Adrenal gland (tissue), 12 donors: ENCODE data around the gene KRTAP9-4. TPM values are rescaled to one million over a fixed set of nuclear protein-coding genes. Genes with fewer than 3 reads are reported as not detected.
"Not testable (repeated sequence)": the region's sequence is repeated elsewhere in the genome, so short reads cannot be mapped to it uniquely, and the experiment has no call there.

ENCODE experiments used
- DNase-seq, 7 donors: peaks; one replicate each; pipeline ENCODE4 v3.0.0-alpha.2; 2019 to 2020
- H3K27ac ChIP-seq, 5 donors: fragments of 200-600 bp; sonication (generic) in 4 of 5; 1 replicate in 3 of 5; 2 replicates in 2 of 5; pipeline versions ENCODE4 v1.5.1 to v1.8.0; 2016 to 2020; ENCODE audit warnings: mild to moderate bottlenecking in 1 of 5
- H3K27me3 ChIP-seq: fragments of 200-600 bp; 2 replicates; pipeline ENCODE4 v1.8.0; 2021
- H3K36me3 ChIP-seq, 2 donors: fragments of 200-600 bp; replicated peaks in 1 of 2; 1 replicate in 1 of 2; 2 replicates in 1 of 2; pipeline versions ENCODE4 v1.5.1 to v1.8.0; 2018 to 2022
- H3K4me1 ChIP-seq, 2 donors: fragments of 200-600 bp; replicated peaks in 1 of 2; 1 replicate in 1 of 2; 2 replicates in 1 of 2; pipeline versions ENCODE4 v1.5.1 to v1.8.0; 2018 to 2021
- H3K4me3 ChIP-seq, 4 donors: fragments of 200-600 bp; sonication (generic) in 3 of 4; one replicate each; pipeline ENCODE4 v1.5.1; 2016 to 2018
- H3K9me3 ChIP-seq, 3 donors: fragments of 200-600 bp; sonication (generic) in 1 of 3; replicated peaks in 1 of 3; 1 replicate in 2 of 3; 2 replicates in 1 of 3; pipeline versions ENCODE4 v1.5.1 to v1.8.0; 2016 to 2021
- CTCF ChIP-seq, 6 experiments: fragments of 450-650 bp in 4 of 6; fragments of 200-600 bp in 2 of 6; sonication (generic) in 1 of 6; IDR thresholded peaks; 1 replicate in 5 of 6; 2 replicates in 1 of 6; pipeline versions ENCODE4 v1.5.1 to v1.8.0; 2016 to 2021; ENCODE audit warnings: antibody characterized with exemption in 6 of 6, mild to moderate bottlenecking in 2 of 6, moderate library complexity in 1 of 6
- POLR2A ChIP-seq, 2 donors: fragments of 450-650 bp; IDR thresholded peaks; one replicate each; pipeline ENCODE4 v1.6.1; 2017; ENCODE audit warnings: antibody characterized with exemption in 2 of 2, mild to moderate bottlenecking in 2 of 2, moderate library complexity in 1 of 2
- WGBS, 4 donors: extraction: QIAGEN DNeasy Blood & Tissue Kit in 2 of 4; methylation state at CpG; one replicate each; pipeline versions ENCODE4 v1.1.5 to v1.1.7; 2013 to 2017; 5-methylcytosine and 5-hydroxymethylcytosine counted together
- intact Hi-C, 2 donors: fragments of 100-400 bp; cut with DNase I; formaldehyde crosslinking; loops; one replicate each; pipeline versions ENCODE4 v1.14.1 to v1.15.0; 2022 to 2023
- polyA plus RNA-seq, 3 donors: library from polyadenylated mRNA; stranded (reverse); fragments of 200-250 nt in 2 of 3; fragments of 350-450 nt in 1 of 3; fragmentation: Illumina TruSeq in 1 of 3; extraction: RNeasy Lipid Tissue Mini Kit (QIAGEN cat#74804) in 1 of 3; gene quantifications; one replicate each; pipeline ENCODE4 v1.2.3, GENCODE V29; 2013 to 2014
- total RNA-seq, 9 donors: library from RNA; depleted of rRNA in 4 of 9; stranded (reverse); fragments of >200 nt in 4 of 9; fragments of 120-200 nt in 1 of 9; fragmentation: NEBNext Ultra II Directional in 1 of 9; extraction: Animal tissue kit (Norgen Biotek cat#: 25700) in 1 of 9; gene quantifications; one replicate each; pipeline versions ENCODE4 v1.1.0 to v1.2.4, GENCODE V29; 2013 to 2023
- donor health status: healthy with polysubstance abuse.
- donor health status: Bipolar disorder and iron deficiency.
- donor health status: DM: yes; HTN: yes; CAD: no.
- donor health status: DM: no; HTN: no; CAD: no.
- donor health status: DM: no; HTN: no; CAD: no.
- donor health status: DM: yes; HTN: yes; CAD: no.

Gene KRTAP9-4
- total and polyA plus RNA-seq, 12 donors: not detected

GRCh38 chr17:41223821-41224220 lies 25.7 kb upstream of the KRTAP9-4 start:
- 59 to 63% (median 60%) methylated on average over 2 of the region's 2 CpGs for whole genome bisulfite sequencing, 4 donors
- Histone ChIP-seq H3K4me3 (no peak overlapping the region), H3K27ac (no peak overlapping the region), H3K27me3 (no peaks in the 10 kb centered on the region), H3K9me3 (no peaks in the 10 kb centered on the region), H3K36me3 (no peaks in the 10 kb centered on the region), H3K4me1 (no peaks in the 10 kb centered on the region)
- no peak for TF ChIP-seq CTCF (IDR thresholded peaks at IDR 0.05)
- no peak for TF ChIP-seq POLR2A (IDR thresholded peaks at IDR 0.05)
- DNase-seq: no peak
- intact Hi-C loops: no loop called here

- no peak for TF ChIP-seq CTCF (IDR thresholded peaks at IDR 0.05)
- DNase-seq: no peak
- H3K9me3 ChIP-seq: no peaks in the 10 kb centered on the region
- intact Hi-C loops: no loop called here
- no peaks in the 10 kb centered on the region for H3K36me3 ChIP-seq
- H3K27me3 ChIP-seq: no peaks in the 10 kb centered on the region
- WGBS, 4 donors: 80 to 92% (median 87%) methylated on average over 6 of the region's 6 CpGs
- H3K27ac ChIP-seq: no peak overlapping the region
- H3K4me1 ChIP-seq: no peaks in the 10 kb centered on the region
- H3K4me3 ChIP-seq: no peak overlapping the region
These were observed 23.4 kb upstream of the KRTAP9-4 start for GRCh38 chr17:41226051-41226450.

GRCh38 chr17:41226598-41227095 lies 22.8 kb upstream of the KRTAP9-4 start, which contains the start of gene KRTAP9-2:
Gene KRTAP9-2, plus strand, starts transcription at chr17:41226648. Its CDS starts 7 bp downstream, at chr17:41226655.
- H3K4me3 ChIP-seq, H3K36me3 ChIP-seq, H3K4me1 ChIP-seq, DNase-seq, H3K27ac ChIP-seq, H3K9me3 ChIP-seq, intact Hi-C loops, H3K27me3 ChIP-seq: not testable (repeated sequence)
- 40 to 47% (median 44%) methylated on average over 1 to 3 of the region's 4 CpGs; no CpG with 5 or more reads in 1 of the 4 donors for WGBS, 4 donors

- no peak for DNase-seq
- TF ChIP-seq POLR2A (IDR thresholded peaks at IDR 0.05) (no peak), CTCF (IDR thresholded peaks at IDR 0.05) (no peak)
- H3K27ac ChIP-seq: no peak overlapping the region
- no peaks in the 10 kb centered on the region for H3K9me3 ChIP-seq
- no peaks in the 10 kb centered on the region for H3K36me3 ChIP-seq
- H3K27me3 ChIP-seq: no peaks in the 10 kb centered on the region
- no peak overlapping the region for H3K4me3 ChIP-seq
- intact Hi-C loops: no loop called here
- H3K4me1 ChIP-seq: no peaks in the 10 kb centered on the region
These were observed 19.4 kb upstream of the KRTAP9-4 start for GRCh38 chr17:41230094-41230493.

- H3K9me3 ChIP-seq: no peaks in the 10 kb centered on the region
- DNase-seq: no peak
- no peak overlapping the region for H3K4me3 ChIP-seq
- H3K27ac ChIP-seq: no peak overlapping the region
- no peaks in the 10 kb centered on the region for H3K27me3 ChIP-seq
- TF ChIP-seq POLR2A (IDR thresholded peaks at IDR 0.05) (no peak), CTCF (IDR thresholded peaks at IDR 0.05) (no peak)
- H3K4me1 ChIP-seq: no peaks in the 10 kb centered on the region
- no peaks in the 10 kb centered on the region for H3K36me3 ChIP-seq
- 65 to 83% (median 78%) methylated on average over 6 of the region's 6 CpGs for WGBS, 4 donors
- intact Hi-C loops: no loop called here
These were observed 17.8 kb upstream of the KRTAP9-4 start for GRCh38 chr17:41231731-41232130.

- intact Hi-C loops, H3K27ac ChIP-seq, DNase-seq, H3K27me3 ChIP-seq, H3K4me1 ChIP-seq, H3K9me3 ChIP-seq, H3K36me3 ChIP-seq, H3K4me3 ChIP-seq: not testable (repeated sequence)
- 79 to 81% methylated on average over 1 of the region's 1 CpG; no CpG with 5 or more reads in 2 of the 4 donors for WGBS, 4 donors
These were observed 16.9 kb upstream of the KRTAP9-4 start, which contains the start of gene KRTAP9-3 for GRCh38 chr17:41232399-41233105. Gene KRTAP9-3, plus strand, starts transcription at chr17:41232449. Its CDS starts 53 bp downstream, at chr17:41232502.

- H3K9me3 ChIP-seq, H3K4me1 ChIP-seq, H3K27me3 ChIP-seq, H3K27ac ChIP-seq, DNase-seq, H3K36me3 ChIP-seq, intact Hi-C loops, H3K4me3 ChIP-seq: not testable (repeated sequence)
- 54 to 64% (median 61%) methylated on average over 4 of the region's 4 CpGs for WGBS, 4 donors
These were observed 12.4 kb upstream of the KRTAP9-4 start for GRCh38 chr17:41237116-41237515.
